ENCODE results near the gene GPR183. TPM values are rescaled to one million over a fixed set of nuclear protein-coding genes. Genes with fewer than 3 reads are reported as not detected.

GPR183 gene
- total RNA-seq, 1 donor from 2014 or later: not detected

- no peak for TF ChIP-seq CTCF (conservative IDR thresholded peaks at IDR 0.05)
- no peak for DNase-seq (ENCODE audit: extremely low spot score, unreplicated experiment)
- no peak overlapping the region for H3K4me3 Mint-ChIP-seq
- no peaks in the 10 kb centered on the region for H3K27me3 Mint-ChIP-seq
- H3K36me3 Mint-ChIP-seq: peaks cover 17% of the 10 kb centered on the region
- no peaks in the 10 kb centered on the region for H3K9me3 Mint-ChIP-seq
- H3K4me1 Mint-ChIP-seq (ENCODE audit: unreplicated experiment): peaks cover 8% of the 10 kb centered on the region
- H3K27ac Mint-ChIP-seq: no peak overlapping the region
These were observed 49.9 kb downstream of the GPR183 start for GRCh38 chr13:99257291-99257690.

DNA sequence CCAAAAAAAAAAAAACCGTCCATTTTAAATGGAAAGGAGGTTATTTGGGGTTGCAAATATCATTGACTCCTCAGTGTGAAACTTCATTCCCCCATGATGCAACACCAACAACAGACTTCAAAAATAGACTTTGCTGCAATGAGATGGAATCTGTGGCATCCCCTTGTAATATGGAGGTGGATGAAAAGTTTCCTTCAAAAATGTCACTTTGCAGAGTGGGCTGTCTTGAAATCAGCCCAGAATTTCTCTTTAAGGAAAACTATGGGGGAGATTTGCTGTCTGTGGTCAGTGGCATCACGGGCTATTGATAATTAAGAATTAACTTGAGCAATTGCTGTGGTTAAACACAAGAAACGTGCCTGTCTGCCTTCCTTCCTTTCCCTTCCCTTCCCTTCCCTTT lies 50.5 kb downstream of the GPR183 start:
- H3K4me3 Mint-ChIP-seq: no peak overlapping the region
- H3K4me1 Mint-ChIP-seq (ENCODE audit: unreplicated experiment): peaks cover 8% of the 10 kb centered on the region
- no peak for DNase-seq (ENCODE audit: extremely low spot score, unreplicated experiment)
- no peaks in the 10 kb centered on the region for H3K9me3 Mint-ChIP-seq
- no peak for TF ChIP-seq CTCF (conservative IDR thresholded peaks at IDR 0.05)
- no peak overlapping the region for H3K27ac Mint-ChIP-seq
- peaks cover 22% of the 10 kb centered on the region for H3K36me3 Mint-ChIP-seq
- H3K27me3 Mint-ChIP-seq: no peaks in the 10 kb centered on the region

GRCh38 chr13:99256283-99256682 lies 50.9 kb downstream of the GPR183 start:
- no peaks in the 10 kb centered on the region for H3K27me3 Mint-ChIP-seq
- no peak overlapping the region for H3K4me3 Mint-ChIP-seq
- no peak for DNase-seq (ENCODE audit: extremely low spot score, unreplicated experiment)
- no peak overlapping the region for H3K27ac Mint-ChIP-seq
- TF ChIP-seq CTCF (conservative IDR thresholded peaks at IDR 0.05): no peak
- H3K9me3 Mint-ChIP-seq: no peaks in the 10 kb centered on the region
- peaks cover 8% of the 10 kb centered on the region for H3K4me1 Mint-ChIP-seq (ENCODE audit: unreplicated experiment)
- peaks cover 24% of the 10 kb centered on the region for H3K36me3 Mint-ChIP-seq

DNA sequence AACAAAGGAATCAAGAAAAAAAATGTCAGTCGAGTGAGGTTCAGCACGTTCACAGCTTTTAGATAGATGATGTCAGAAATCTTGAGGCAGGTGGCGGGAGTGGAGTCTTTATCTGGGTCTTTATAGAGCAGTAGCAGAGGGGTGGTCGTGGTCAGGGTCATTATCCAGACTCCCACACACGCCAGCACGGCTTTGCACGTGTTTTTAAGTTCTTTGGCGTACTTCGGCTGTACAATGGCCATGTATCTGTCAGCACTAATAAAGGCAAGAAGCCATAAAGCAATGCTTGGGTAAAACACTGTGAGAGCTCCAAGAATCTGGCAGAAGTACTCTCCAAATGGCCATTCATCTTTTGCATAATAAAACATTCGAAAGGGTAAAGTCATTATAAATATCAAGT lies 51.9 kb downstream of the GPR183 start:
- TF ChIP-seq CTCF (conservative IDR thresholded peaks at IDR 0.05): no peak
- no peaks in the 10 kb centered on the region for H3K9me3 Mint-ChIP-seq
- no peak overlapping the region for H3K27ac Mint-ChIP-seq
- no peak for DNase-seq (ENCODE audit: extremely low spot score, unreplicated experiment)
- no peaks in the 10 kb centered on the region for H3K27me3 Mint-ChIP-seq
- peaks cover 8% of the 10 kb centered on the region for H3K4me1 Mint-ChIP-seq (ENCODE audit: unreplicated experiment)
- no peak overlapping the region for H3K4me3 Mint-ChIP-seq
- peaks cover 28% of the 10 kb centered on the region for H3K36me3 Mint-ChIP-seq

DNA sequence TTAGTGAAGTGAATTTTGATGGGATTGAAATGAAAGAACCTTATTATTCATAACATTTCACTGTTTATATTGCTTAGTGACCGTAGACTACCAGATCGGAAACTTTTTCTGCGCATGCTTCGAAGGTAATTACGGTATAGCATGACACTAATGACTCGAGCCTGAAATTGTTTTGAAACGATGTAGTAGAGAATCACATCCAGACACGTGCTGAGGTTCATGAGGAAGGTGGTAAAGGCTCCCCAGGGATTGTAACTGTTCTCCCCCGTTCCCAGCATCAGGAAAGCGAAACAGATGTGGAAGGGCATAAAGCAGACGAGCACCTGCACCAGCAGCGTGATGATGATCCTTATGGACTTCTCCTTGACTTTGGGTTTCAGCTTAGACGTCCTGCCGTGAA lies 52.4 kb downstream of the GPR183 start:
- peaks cover 8% of the 10 kb centered on the region for H3K4me1 Mint-ChIP-seq (ENCODE audit: unreplicated experiment)
- TF ChIP-seq CTCF (conservative IDR thresholded peaks at IDR 0.05): no peak
- no peak for DNase-seq (ENCODE audit: extremely low spot score, unreplicated experiment)
- no peaks in the 10 kb centered on the region for H3K9me3 Mint-ChIP-seq
- no peaks in the 10 kb centered on the region for H3K27me3 Mint-ChIP-seq
- no peak overlapping the region for H3K4me3 Mint-ChIP-seq
- H3K27ac Mint-ChIP-seq: no peak overlapping the region
- peaks cover 30% of the 10 kb centered on the region for H3K36me3 Mint-ChIP-seq

- H3K27me3 Mint-ChIP-seq: no peaks in the 10 kb centered on the region
- no peak overlapping the region for H3K27ac Mint-ChIP-seq
- no peak for TF ChIP-seq CTCF (conservative IDR thresholded peaks at IDR 0.05)
- H3K36me3 Mint-ChIP-seq: peaks cover 46% of the 10 kb centered on the region
- H3K9me3 Mint-ChIP-seq: no peaks in the 10 kb centered on the region
- H3K4me1 Mint-ChIP-seq (ENCODE audit: unreplicated experiment): peaks cover 8% of the 10 kb centered on the region
- no peak overlapping the region for H3K4me3 Mint-ChIP-seq
- no peak for DNase-seq (ENCODE audit: extremely low spot score, unreplicated experiment)
These were observed 55.3 kb downstream of the GPR183 start for GRCh38 chr13:99251921-99252320.

Data from type B pancreatic cell (in vitro differentiated cells).